Measurements from ENCODE around the gene TUBB4B.

GRCh38 chr9:137253717-137254623, 12.9 kb downstream of the TUBB4B start:
- TF ChIP-seq CTCF (IDR thresholded peaks at IDR 0.05) (no peak), POLR2A (IDR thresholded peaks at IDR 0.05) (no peak)
